Right forelimb (tissue), 1 donor: ENCODE data around the gene STAG2.
"Not testable (repeated sequence)": the region's sequence is repeated elsewhere in the genome, so short reads cannot be mapped to it uniquely, and the experiment has no call there.

ENCODE experiments used
- DNase-seq: peaks from one replicate; pipeline ENCODE4 v3.0.0-alpha.2; 2018

Gene STAG2

GRCh38 chrX:124084417-124084816 is 122.9 kb downstream of the STAG2 start:
- not testable (repeated sequence) for DNase-seq

- DNase-seq, result no peak
Measured at GRCh38 chrX:124085063-124085462, 123.6 kb downstream of the STAG2 start.

- no peak for DNase-seq
Measured at GRCh38 chrX:124086411-124086810, 124.9 kb downstream of the STAG2 start.

- no peak for DNase-seq
Measured at GRCh38 chrX:124087000-124087746, 125.7 kb downstream of the STAG2 start.

GRCh38 chrX:124093222-124093621 is 131.7 kb downstream of the STAG2 start:
- no peak for DNase-seq

GRCh38 chrX:124097116-124097515 is 135.6 kb downstream of the STAG2 start:
- no peak for DNase-seq

- DNase-seq, result no peak
Measured at GRCh38 chrX:124098089-124098488, 136.6 kb downstream of the STAG2 start.

- no peak for DNase-seq
Measured at GRCh38 chrX:124103966-124104365, 142.5 kb downstream of the STAG2 start.

- not testable (repeated sequence) for DNase-seq
Measured at GRCh38 chrX:124104512-124104911, 143.0 kb downstream of the STAG2 start.

- no peak for DNase-seq
Measured at GRCh38 chrX:124113621-124114600, 152.4 kb downstream of the STAG2 start.

GRCh38 chrX:124117325-124117724 is 155.8 kb downstream of the STAG2 start:
- no peak for DNase-seq

GRCh38 chrX:124125471-124125870 is 164.0 kb downstream of the STAG2 start:
- DNase-seq, result no peak

- DNase-seq, result no peak
Measured at GRCh38 chrX:124127496-124127895, 166.0 kb downstream of the STAG2 start.

GRCh38 chrX:124132437-124132836 is 170.9 kb downstream of the STAG2 start:
- not testable (repeated sequence) for DNase-seq

- no peak for DNase-seq
Measured at GRCh38 chrX:124145749-124146148, 184.2 kb downstream of the STAG2 start.

- no peak for DNase-seq
Measured at GRCh38 chrX:124151195-124151594, 189.7 kb downstream of the STAG2 start.
